Measurements from ENCODE around the gene HPX.

- TF ChIP-seq CTCF (IDR thresholded peaks at IDR 0.05; ENCODE audit: low read depth, low read length) (no peak), EZH2phosphoT487 (IDR thresholded peaks at IDR 0.05; ENCODE audit: low read depth) (no peak)
Observed at GRCh38 chr11:6481012-6481923, 40.5 kb upstream of the HPX start, which contains the start of the genes ARFIP2 and TIMM10B.
